Chondrocyte (in vitro differentiated cells): Measurements from ENCODE around the gene HORMAD2. TPM values are rescaled to one million over a fixed set of nuclear protein-coding genes. Genes with fewer than 3 reads are reported as not detected.

ENCODE experiments used
- DNase-seq: peaks from one replicate; pipeline ENCODE4 v3.0.0; 2021; ENCODE audit warnings: mixed read lengths, low spot score
- H3K27ac Mint-ChIP-seq: one replicate; pipeline ENCODE4 v1.8.0; 2021; ENCODE audit warnings: mild to moderate bottlenecking, moderate library complexity, mixed read lengths; ENCODE audit not compliant: unreplicated experiment
- H3K27me3 Mint-ChIP-seq: 2 replicates; pipeline ENCODE4 v1.8.0; 2021; ENCODE audit warnings: low read depth, mixed read lengths
- H3K36me3 Mint-ChIP-seq: 2 replicates; pipeline ENCODE4 v1.8.0; 2021; ENCODE audit warnings: low read depth, mixed read lengths
- H3K4me1 Mint-ChIP-seq: 2 replicates; pipeline ENCODE4 v1.8.0; 2021; ENCODE audit warnings: low read depth, mild to moderate bottlenecking, mixed read lengths
- H3K4me3 Mint-ChIP-seq: one replicate; pipeline ENCODE4 v1.8.0; 2021; ENCODE audit warnings: mild to moderate bottlenecking, moderate library complexity, mixed read lengths; ENCODE audit not compliant: unreplicated experiment
- H3K9me3 Mint-ChIP-seq: 2 replicates; pipeline ENCODE4 v1.8.0; 2021; ENCODE audit warnings: low read depth, mixed read lengths
- CTCF ChIP-seq: fragments of 200-600 bp; sonication (generic); IDR thresholded peaks from 2 replicates; pipeline ENCODE4 v1.5.0; 2021; ENCODE audit warnings: antibody characterized with exemption, mild to moderate bottlenecking, moderate library complexity
- total RNA-seq: library from RNA; stranded (reverse); gene quantifications from 3 replicates; pipeline ENCODE4 v1.2.1, GENCODE V29; 2021

The HORMAD2 gene
- total RNA-seq, 1 donor from 2014 or later: not detected

- Mint-ChIP-seq H3K36me3 (no peaks in the 10 kb centered on the region), H3K27ac (peak overlapping the region; percentile 87), H3K4me1 (peaks cover 52% of the 10 kb centered on the region), H3K9me3 (peaks cover 5% of the 10 kb centered on the region), H3K27me3 (no peaks in the 10 kb centered on the region), H3K4me3 (no peak overlapping the region)
- no peak for DNase-seq
- no peak for TF ChIP-seq CTCF
Measured at GRCh38 chr22:30226192-30226832, 146.0 kb downstream of the HORMAD2 start.

Other genes starting within 250 kb of the HORMAD2 start
- gene ASCC2, start 242.2 kb upstream of the HORMAD2 start, total RNA-seq: 43.2 to 65.8 TPM (median 44.2 TPM) in 3 replicates
- gene MTMR3, start 197.3 kb upstream of the HORMAD2 start, total RNA-seq: 30.5 to 37.1 TPM (median 36.9 TPM) in 3 replicates
- gene LIF, start 166.3 kb downstream of the HORMAD2 start, total RNA-seq: 18.9 to 21.5 TPM (median 21.3 TPM) in 3 replicates
- gene OSM, start 186.4 kb downstream of the HORMAD2 start, total RNA-seq: not detected in 3 replicates
- 12.1 to 18.9 TPM (median 17.0 TPM) in 3 replicates for gene CASTOR1, start 209.0 kb downstream of the HORMAD2 start, total RNA-seq
- gene TBC1D10A, start 246.5 kb downstream of the HORMAD2 start, total RNA-seq: 24.3 to 28.0 TPM (median 26.9 TPM) in 3 replicates